GM21360 (cell line): ENCODE data around the gene ATP10A.
"Not testable (repeated sequence)": the region's sequence is repeated elsewhere in the genome, so short reads cannot be mapped to it uniquely, and the experiment has no call there.

Experiments
- ATAC-seq: cut with Tn5 transposase; IDR thresholded peaks from one replicate; pipeline ENCODE4 v1.9.1; 2021; ENCODE audit warnings: mild to moderate bottlenecking, moderate library complexity; ENCODE audit not compliant: unreplicated experiment

The ATP10A gene

DNA sequence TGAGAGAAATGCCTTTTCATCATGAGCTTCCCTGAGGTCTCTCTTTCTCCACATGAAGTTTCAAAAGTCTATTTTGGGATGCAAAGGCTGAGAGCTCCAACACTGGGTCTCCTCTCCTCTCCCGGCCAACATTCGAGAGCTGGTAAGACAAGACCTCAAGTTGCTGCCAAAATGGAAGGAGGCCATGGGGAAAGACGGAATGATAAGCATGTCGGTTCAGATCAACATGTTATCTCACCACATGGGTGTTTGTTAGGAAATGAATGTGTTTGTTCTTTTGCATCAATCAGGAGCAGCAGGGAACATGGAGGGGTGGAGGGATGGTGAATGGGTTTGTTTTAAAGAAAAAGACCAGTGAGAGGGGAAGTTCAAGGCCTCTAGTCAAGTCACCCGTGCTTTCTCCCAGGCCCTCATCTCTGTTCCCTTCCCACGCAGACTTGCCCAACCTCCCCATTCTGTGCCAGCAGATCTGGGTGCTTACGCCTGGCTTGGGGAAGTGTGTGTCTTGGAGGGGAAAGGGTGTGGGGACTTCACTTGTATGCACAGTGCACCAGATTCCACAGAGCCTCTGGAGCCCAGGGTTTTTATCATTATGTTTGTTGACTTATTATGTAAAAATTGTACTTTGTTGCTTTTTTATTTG is 23.5 kb upstream of the ATP10A start:
- ATAC-seq = no peak

DNA sequence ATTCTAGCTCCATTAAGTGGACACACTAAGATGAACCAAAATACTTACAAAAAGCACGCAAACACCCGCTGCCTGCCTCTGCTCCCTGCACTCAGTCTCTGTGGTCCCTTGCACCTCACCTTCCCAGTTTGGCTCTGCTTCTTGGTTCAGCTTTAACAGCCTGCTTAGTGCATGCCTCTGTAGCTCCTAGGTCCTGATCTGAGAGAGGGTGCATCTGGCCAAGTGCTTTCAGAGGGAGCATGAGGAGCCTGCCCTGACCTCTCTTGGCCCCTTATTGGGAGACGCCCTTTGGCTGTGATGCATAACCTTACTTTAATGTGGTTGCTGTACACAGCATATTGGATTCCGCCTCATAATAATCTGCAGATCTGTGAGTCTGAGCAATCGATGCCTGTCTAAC is 21.2 kb upstream of the ATP10A start:
- no peak for ATAC-seq

DNA sequence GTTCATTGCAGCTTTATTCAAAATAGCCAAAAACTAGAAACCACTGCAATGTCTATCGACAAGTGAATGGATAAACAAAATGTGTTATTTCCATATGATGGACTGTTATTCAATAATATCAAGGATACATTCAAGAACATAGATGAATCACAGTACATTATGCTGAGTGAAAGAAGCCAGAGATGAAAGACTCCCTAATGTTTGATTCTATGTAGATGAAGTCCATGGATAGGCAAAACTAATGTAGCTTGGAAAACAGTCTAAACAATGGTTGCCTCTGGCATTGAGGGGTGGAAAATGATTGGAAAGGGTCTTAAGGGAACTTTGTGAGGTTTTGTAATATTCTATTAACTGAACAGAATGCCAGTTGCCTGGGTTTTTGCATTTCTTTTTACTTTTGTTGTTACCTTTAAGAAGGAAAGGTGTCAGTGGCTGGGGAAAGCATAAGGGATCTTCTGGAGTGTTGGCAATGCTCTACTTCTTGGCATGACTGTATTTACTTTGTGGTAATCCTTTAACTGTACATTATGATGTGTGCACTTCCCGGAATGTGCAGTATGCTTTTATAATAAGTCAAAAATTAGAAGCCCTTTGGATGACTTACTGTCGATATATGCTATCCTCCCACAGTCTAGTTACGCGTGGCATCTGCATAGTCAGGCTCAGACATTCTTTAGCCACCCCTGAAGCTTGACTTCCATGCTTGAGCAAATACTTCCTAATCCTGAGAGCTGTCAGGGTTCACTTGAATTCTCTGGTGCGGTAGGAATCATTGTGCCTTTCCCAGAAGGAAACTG is 20.5 kb upstream of the ATP10A start:
- no peak for ATAC-seq

DNA sequence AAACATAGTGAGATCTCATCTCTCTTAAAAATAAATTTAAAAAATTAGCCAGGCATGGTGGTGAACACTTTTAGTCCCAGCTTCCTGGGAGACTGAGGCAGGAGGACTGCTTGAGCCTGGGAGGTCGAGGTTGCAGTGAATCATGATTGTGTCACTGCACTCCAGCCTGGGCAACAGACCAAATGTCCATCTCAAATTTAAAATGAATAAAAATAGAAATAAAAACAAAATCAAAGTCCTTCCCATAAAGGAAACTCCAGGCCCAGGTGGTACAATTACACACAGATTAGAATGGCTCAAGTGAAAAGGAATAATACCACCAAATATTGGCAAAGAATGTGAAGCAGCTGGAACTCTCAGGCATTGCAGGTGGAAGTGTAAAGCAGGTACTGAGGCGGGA is 19.3 kb upstream of the ATP10A start:
- ATAC-seq = no peak

DNA sequence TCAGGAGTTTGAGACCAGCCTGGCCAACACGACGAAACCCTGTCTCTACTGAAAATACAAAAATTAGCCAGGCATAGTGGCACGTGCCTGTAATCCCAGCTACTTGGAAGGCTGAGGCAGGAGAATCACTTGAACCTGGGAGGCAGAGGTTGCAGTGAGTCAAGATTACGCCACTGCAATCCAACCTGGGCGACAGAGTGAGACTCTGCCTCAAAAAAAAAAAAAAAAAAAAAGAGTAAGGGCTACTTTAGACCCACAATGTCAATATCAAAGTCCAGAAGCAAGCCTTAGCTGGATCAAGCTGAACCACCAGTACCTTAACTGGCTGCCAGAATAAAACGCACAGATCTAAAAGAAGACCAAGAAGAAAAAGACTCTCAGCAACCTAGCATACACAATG is 17.8 kb upstream of the ATP10A start:
- not testable (repeated sequence) for ATAC-seq

DNA sequence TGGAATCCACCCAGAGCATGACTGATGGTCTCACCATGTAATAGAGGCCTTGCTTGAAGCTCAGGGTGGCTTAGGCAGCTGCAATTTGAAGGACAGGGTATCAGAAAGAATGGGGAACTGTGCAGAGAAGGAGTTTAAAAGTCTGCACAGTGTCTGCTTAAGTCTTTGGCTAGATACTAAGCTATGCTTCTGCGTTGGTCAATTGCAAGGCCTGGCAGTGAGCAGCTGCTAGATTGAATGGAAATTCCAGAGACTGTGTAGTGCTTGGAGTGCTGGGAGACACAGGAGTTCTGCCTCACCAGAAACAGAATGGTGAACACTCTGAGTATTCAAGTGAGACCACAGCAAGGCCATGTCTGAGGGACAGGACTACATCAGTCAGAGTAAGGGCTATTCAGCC is 17.3 kb upstream of the ATP10A start:
- no peak for ATAC-seq

DNA sequence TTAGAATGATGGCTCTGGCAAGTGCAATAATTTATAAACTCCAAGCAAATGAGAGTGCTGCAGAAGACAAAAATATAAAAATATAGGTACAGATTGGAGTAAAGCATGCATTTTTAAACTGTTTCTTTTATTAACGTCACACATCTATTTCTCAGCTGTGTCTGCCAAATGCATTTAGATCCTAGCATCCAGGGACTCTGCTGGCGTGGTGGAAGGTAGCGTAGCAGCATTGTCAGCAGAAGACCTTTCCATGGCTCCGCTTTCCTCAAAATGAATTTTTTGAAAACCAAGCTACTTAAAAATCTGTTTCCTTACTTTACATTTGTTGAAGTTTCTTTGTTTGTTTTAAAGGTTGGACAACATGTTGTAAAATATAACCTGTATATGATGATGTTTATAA is 16.3 kb upstream of the ATP10A start:
- no peak for ATAC-seq

DNA sequence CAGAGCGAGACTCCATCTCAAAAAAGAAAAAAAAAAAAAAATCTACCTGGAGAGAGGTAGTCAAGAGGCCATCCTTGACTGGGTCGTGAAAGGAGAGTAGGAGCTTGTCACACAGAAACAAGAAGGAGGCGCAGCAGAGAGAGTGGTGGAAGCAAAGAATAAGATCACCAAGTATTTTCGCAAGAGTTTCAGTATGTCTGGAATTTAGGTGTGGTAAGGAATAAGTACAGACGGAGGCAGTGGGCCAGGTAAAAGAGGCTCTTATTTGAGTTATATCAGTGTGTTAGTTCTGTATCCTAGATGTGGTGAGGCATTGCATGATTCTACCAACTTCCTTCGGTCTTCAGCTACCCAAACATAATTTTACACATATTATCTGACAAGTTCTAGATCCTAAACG is 14.6 kb upstream of the ATP10A start:
- ATAC-seq = no peak

DNA sequence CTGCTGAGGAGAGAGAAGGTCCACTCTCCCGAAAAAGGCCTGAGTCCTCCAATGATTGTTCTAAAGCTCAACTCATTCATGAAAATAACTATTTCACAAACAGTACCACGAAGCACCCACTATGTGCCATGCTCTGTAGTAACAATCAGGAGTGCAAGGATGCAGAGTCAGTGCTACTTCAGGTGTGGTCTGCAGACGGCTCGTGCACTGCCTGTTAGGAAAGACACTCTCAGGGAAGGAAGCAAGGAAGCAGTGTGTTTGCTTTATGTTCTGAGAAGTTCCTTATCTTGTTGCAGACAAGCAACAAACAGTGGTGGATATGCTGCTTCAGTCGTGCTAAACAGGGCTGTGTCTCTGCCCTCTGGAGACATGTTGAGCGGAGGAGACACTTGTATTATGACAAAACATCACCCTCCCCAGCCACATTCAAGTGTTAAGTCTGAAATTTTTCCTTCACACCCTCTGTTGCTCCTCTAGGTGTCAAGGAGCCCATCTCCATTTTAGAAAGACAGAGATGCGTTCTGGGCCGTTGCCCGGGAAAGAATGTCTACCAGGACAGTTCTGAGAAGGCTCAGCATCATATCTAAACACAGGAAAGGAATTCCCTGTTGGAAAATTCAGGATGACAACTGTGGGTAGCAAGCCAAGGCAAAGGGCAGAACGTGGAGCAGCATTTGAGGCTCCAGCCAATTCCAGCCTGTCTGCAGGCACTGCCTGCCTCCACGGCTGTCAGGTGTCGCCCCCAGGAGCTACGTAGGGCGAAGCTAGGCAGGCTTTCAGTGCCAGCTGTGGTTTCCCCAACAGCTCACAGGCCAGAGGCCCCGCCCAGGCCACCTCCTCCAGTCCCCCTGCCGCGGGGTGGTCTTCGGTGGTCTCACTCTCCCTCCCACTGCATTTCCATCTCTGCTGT is 13.4 kb upstream of the ATP10A start:
- ATAC-seq = no peak

DNA sequence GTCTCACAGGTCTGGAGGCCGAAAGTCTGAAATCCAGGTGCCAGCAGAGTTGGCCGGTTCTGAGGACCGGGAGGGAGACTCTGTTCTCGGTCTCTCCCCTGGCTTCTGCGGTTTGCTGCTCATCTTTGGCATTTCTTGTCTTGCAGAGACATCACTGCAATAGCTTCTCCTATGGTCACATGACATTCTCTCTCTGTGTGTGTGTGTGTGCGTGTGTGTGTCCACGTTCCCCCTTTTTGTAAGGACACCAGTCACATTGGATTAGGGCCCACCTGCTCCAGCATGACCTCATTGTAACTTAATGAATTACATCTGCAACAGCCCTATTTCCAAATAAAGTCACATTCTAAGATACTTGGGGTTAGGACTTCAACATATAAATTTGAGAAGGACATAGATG is 12.4 kb upstream of the ATP10A start:
- no peak for ATAC-seq

DNA sequence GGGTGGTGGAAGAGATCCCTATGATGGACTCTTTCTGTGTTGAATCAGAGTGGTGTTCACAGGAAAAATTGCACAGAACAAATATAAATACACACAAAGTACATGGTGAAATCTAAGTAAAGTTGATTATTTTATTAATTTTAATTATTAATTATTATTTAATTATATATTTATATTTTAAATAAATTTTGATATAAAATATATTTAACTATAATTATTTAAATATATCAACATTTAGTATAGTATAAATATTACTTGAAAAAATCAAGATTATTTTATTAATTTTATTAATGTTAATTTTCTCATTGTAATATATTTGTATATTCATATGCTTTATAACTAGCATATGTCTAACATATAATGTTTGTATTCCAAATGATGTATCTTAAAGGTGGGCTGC is 11.3 kb upstream of the ATP10A start:
- no peak for ATAC-seq

DNA sequence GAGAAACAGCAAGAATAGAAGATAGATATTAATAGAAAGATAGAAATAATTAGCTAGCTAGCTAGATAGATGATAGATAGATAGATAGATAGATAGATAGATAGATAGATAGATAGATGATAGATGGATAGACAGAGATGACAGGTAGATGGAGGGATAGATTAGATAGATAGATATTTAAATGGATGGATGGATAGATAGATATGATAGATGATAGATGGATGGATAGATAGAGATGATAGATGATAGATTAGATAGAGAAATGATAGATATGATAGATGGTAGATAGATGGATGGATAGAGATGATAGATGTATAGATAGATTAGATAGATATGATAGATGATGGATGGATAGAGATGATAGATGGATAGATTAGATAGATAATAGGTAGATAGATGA is 8.3 kb upstream of the ATP10A start:
- ATAC-seq = no peak

DNA sequence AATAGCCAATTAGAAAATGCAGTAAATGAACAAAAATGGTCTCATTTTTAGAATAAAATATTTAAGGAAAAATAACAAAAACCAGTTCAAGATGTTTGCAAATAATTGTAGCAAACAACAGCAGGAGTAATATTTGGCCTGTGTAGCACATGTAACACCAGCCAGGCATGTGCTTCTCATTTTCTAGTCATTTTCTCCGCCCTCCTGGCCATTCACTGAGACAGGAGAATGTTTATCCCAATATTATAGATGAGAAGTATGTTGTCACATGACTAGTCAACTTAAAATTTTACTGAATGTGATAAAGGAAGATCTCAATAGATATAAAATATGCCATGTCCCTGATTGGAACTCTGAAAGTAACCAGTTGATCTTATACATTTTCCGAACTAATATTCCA is 7.8 kb upstream of the ATP10A start:
- ATAC-seq = no peak

DNA sequence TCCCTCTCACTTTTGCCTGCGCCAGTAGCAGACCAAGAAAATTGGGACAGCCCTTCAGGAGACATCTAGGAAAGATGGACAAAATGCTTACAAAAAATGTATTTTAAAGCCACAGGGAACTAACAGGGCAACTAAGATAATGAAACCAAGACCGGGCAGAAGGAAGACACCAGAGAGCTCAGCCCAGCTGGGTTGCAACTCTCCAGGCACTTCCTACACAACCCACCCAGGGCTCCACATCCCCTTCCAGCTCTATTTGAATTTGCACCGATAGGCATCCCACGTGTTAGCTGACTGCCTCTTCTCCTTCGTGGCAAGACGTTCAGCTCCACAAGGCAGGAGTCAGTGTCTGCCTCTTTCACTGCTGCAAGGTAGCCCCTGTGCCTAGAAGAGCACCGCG is 6.6 kb upstream of the ATP10A start:
- ATAC-seq = no peak

DNA sequence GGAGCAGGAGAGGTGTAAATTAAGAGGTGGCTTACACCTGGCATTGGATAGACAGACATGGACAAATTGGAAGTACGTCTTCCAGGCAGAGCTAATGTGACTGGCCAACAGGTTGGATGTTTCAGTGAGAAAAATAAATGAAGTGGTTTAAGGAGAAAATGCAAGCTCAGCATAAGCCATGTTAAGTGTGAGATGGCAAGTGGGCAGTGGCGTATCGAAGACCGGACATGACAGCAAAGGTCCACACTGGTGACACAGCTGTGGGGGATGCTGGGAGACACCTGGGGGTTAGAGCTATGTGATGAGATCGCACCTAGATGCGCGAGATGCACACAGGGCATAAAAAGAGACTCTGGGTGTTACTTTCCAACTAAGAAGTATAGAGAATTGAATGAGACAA is 3.7 kb upstream of the ATP10A start:
- ATAC-seq = no peak

DNA sequence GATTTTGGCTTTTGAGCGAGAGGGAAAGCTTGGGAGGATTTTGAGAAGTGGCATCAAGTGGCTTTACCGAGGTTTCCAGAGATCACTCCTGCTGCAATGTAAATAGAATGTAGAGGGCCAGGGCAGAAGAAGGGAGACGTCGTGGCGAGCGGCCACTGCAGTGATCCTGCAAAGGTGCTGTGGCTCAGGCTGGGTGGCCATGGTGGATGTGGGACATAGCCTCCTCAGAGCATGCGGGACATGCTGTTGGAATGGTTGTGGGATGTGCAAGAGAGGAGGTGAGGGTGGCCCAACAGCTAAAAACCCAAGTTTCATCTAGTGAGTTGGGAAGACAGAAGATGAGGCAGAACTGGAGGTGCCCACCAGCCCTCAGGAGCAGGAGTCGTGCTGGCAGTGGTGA is 3.1 kb upstream of the ATP10A start:
- no peak for ATAC-seq

DNA sequence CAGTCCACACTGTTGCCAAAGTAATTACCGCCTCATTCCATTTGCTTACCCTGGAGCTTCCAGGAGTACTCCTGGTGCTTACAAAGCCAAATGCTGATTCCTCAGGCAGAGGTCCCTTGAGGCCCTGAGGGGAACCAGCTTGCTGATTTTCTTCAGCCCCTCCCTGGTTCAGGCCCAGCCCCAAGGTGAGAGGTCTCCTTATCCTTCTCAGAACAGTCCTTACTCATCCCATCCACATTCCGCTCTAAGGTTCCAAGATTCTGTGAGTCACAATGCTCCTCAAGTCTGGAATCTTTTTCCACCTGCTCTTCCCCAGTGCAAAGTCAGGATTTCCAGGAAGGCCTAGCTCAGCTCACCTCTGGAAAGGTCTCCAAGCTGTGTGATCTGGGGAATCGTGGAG is 1.8 kb upstream of the ATP10A start:
- ATAC-seq = no peak

DNA sequence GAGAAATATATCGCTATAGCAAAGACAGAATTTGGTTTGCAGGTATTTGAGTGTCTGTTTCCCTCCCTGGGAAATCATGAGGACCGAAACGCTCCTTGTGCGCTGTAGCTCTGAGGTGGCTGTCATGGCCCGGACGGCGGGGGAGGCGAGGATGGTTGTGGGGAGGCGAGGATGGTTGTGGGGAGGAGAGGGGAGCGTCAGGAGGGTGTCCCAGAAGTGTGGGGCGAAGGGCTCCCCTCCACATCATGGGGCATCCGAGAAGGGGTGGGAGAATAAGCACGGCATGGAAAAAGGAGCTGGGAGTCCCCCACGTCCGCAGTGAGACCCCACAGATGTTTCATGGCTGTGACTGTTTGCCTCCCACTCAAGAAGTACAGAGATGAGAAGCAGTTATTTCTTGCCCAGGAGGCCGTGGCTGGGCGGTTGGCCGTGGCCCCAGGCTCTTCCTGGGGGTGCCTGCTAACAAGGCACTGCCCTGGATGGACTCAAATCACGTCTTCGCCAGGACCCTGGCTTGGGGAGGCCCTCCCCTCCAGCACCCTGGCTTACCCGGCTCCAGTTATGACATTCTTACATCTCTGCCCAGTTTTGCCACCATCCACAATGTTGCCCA is 947 bp upstream of the ATP10A start:
- ATAC-seq = no peak

DNA sequence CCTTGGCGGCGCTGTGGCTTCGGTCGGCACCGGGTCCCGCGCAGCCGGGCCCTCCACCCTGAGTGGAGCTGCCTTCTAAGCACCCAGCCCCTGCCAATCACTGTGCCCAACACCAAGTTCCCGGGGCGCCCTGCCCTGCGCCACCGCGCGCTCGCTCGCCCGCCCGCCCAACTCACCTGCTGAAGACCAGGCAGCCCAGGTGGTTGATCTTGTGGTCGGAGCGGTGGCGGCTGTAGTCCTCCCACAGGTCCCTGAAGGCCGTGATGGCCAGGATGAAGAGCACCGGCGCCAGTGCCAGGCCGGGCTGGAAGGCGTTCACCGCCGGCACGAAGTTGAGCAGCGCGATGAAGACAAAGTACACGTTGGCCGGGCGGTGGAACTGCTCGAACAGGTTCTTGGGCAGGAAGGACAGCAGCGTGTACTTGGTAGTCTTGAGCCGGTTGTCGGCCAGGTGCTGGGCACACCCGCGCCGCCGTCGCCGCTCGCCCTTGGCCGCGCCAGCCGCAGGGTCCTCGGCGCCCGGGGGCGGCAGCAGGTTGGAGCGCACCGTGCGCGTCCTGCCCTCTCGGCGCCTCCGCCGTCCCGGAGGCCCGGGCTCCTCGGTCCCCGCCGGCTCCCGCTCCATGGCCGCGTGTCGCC is 536 bp downstream of the ATP10A start:
- no peak for ATAC-seq

DNA sequence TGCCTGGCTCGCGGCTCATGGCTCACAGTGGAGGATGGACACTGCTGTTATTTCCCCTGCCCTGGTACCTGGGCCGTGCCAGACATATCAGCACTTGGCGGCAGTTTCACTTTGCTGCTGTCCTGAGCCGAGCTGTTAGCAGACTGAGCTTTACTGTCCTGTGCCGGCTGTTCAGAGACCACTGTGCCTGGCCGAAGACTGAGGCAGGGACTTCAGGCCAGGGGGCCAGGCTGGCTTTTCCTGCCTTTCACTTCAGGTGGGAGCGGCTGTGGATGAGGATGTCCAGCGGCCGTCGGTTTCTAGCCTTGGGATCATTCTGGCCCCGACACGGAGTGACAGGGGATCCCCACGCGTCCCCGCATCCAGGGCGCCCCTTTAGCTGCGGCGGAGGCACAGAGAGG is 1.1 kb downstream of the ATP10A start:
- no peak for ATAC-seq
